OCI-LY1 (cell line): ENCODE measurements around the gene HPS4.

Experiments used
- H2AFZ ChIP-seq: fragments of 200-600 bp; sonication (generic), shearing (Covaris generic); 2 replicates; pipeline ENCODE4 v1.6.0; 2014; ENCODE audit warnings: antibody characterized with exemption, mild to moderate bottlenecking, low read length
- H3F3A ChIP-seq: fragments of 200-600 bp; sonication (generic), shearing (Covaris generic); 2 replicates; pipeline ENCODE4 v1.6.0; 2014; ENCODE audit warnings: mild to moderate bottlenecking, antibody characterized with exemption, low read length, moderate library complexity; ENCODE audit not compliant: insufficient read depth
- H3K27ac ChIP-seq: fragments of 200-600 bp; sonication (generic); 2 replicates; pipeline ENCODE4 v1.5.1; 2014; ENCODE audit warnings: low read length, mixed run types, mild to moderate bottlenecking, low read depth; ENCODE audit not compliant: poor library complexity, severe bottlenecking
- H3K27me3 ChIP-seq: fragments of 200-600 bp; sonication (generic); 2 replicates; pipeline ENCODE4 v1.6.0; 2014; ENCODE audit warnings: antibody characterized with exemption, mild to moderate bottlenecking, low read length, moderate library complexity; ENCODE audit not compliant: insufficient read depth
- H3K36me3 ChIP-seq: fragments of 200-600 bp; sonication (generic); 2 replicates; pipeline ENCODE4 v1.6.1; 2014; ENCODE audit warnings: mild to moderate bottlenecking, antibody characterized with exemption, low read length, moderate library complexity, mixed read lengths; ENCODE audit not compliant: insufficient read depth
- H3K4me1 ChIP-seq: fragments of 200-600 bp; sonication (generic); 2 replicates; pipeline ENCODE4 v1.5.1; 2014; ENCODE audit warnings: mild to moderate bottlenecking, low read length, moderate library complexity; ENCODE audit not compliant: insufficient read depth, severe bottlenecking
- H3K4me2 ChIP-seq: fragments of 200-600 bp; sonication (generic), shearing (Covaris generic); 2 replicates; pipeline ENCODE4 v1.6.1; 2014; ENCODE audit warnings: low read length
- H3K4me3 ChIP-seq: fragments of 200-600 bp; sonication (generic); 2 replicates; pipeline ENCODE4 v1.5.1; 2014; ENCODE audit warnings: low read length, low read depth, mild to moderate bottlenecking, mixed read lengths; ENCODE audit not compliant: poor library complexity, severe bottlenecking
- H3K79me2 ChIP-seq: fragments of 200-600 bp; shearing (Covaris generic); 2 replicates; pipeline ENCODE4 v1.6.1; 2016; ENCODE audit warnings: mixed run types, low read length, mixed read lengths; ENCODE audit not compliant: insufficient read depth
- H3K9ac ChIP-seq: fragments of 200-600 bp; sonication (generic), shearing (Covaris generic); 2 replicates; pipeline ENCODE4 v1.6.1; 2014; ENCODE audit warnings: mild to moderate bottlenecking, low read length, mixed read lengths
- H3K9me2 ChIP-seq: fragments of 200-600 bp; sonication (generic), shearing (Covaris generic); 2 replicates; pipeline ENCODE4 v1.6.1; 2014; ENCODE audit warnings: low read depth, mild to moderate bottlenecking, low read length, mixed read lengths
- H3K9me3 ChIP-seq: fragments of 200-600 bp; shearing (Covaris generic); 2 replicates; pipeline ENCODE4 v1.6.1; 2014; ENCODE audit warnings: low read length, mixed read lengths
- H4K20me1 ChIP-seq: fragments of 200-600 bp; sonication (generic), shearing (Covaris generic); 2 replicates; pipeline ENCODE4 v1.6.0; 2016; ENCODE audit warnings: mild to moderate bottlenecking, low read length; ENCODE audit not compliant: insufficient read depth
- EZH2 ChIP-seq: fragments of 200-600 bp; sonication (generic), shearing (Covaris generic); IDR thresholded peaks from 2 replicates; pipeline ENCODE4 v1.8.0; 2017; ENCODE audit warnings: borderline replicate concordance, mixed run types, mild to moderate bottlenecking, antibody characterized with exemption, low read length, moderate library complexity, mixed read lengths
- TF ChIP-seq, protein P1 (sequence below): fragments of 200-600 bp; sonication (generic), shearing (Covaris generic); IDR thresholded peaks from 2 replicates; pipeline ENCODE4 v1.5.1; 2017; ENCODE audit warnings: mild to moderate bottlenecking, antibody characterized with exemption, low read length, moderate library complexity, mixed read lengths

HPS4 gene

DNA sequence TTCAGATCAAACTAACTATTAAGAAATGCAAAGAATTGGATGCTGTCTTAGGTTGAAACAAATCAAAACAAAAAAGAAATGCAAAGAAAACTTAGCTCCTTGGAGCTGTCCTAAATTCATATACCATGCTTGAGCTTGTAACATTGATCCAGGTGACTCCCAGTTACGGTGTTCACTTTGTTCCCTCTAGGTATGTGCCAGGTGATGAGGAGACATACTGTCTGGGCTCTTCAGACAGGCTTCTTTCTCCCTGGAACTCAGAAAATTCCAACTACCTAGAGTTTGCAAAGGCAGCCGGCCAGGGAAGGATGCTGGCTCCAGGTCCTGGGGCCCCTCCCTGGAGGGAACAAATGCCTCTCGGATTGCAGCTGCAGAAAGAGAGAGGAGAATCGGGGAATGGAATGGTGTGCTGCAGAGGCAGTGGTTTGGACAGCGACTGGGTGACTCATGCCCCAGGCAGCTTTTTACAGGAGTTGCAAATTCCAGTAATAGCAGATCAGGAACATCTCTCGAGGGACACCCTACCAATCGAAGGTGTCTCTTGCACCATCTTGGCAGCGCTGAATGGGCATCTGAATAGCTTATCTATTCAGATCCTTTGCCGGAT lies 66.8 kb downstream of the HPS4 start:
- Histone ChIP-seq H2AFZ (no peak overlapping the region), H3K9ac (no peak overlapping the region)

GRCh38 chr22:26416256-26416655 lies 67.3 kb downstream of the HPS4 start:
- H3K9me2 ChIP-seq, result no peaks in the 10 kb centered on the region
- no peaks in the 10 kb centered on the region for H3K4me1 ChIP-seq
- H3K9me3 ChIP-seq, result no peaks in the 10 kb centered on the region
- H3K36me3 ChIP-seq, result no peaks in the 10 kb centered on the region
- H3K4me2 ChIP-seq, result no peak overlapping the region
- no peak for TF ChIP-seq EZH2
- TF ChIP-seq, protein P1, sequence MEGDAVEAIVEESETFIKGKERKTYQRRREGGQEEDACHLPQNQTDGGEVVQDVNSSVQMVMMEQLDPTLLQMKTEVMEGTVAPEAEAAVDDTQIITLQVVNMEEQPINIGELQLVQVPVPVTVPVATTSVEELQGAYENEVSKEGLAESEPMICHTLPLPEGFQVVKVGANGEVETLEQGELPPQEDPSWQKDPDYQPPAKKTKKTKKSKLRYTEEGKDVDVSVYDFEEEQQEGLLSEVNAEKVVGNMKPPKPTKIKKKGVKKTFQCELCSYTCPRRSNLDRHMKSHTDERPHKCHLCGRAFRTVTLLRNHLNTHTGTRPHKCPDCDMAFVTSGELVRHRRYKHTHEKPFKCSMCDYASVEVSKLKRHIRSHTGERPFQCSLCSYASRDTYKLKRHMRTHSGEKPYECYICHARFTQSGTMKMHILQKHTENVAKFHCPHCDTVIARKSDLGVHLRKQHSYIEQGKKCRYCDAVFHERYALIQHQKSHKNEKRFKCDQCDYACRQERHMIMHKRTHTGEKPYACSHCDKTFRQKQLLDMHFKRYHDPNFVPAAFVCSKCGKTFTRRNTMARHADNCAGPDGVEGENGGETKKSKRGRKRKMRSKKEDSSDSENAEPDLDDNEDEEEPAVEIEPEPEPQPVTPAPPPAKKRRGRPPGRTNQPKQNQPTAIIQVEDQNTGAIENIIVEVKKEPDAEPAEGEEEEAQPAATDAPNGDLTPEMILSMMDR, result no peak
- H3K79me2 ChIP-seq, result no peaks in the 10 kb centered on the region
- H3F3A ChIP-seq, result no peaks in the 10 kb centered on the region
- no peak overlapping the region for H2AFZ ChIP-seq
- no peaks in the 10 kb centered on the region for H4K20me1 ChIP-seq
- H3K4me3 ChIP-seq, result no peak overlapping the region
- H3K27me3 ChIP-seq, result peaks cover 6% of the 10 kb centered on the region
- no peak overlapping the region for H3K9ac ChIP-seq
- no peak overlapping the region for H3K27ac ChIP-seq

More for the DNA sequence above, 66.8 kb downstream of the HPS4 start:
- no peak overlapping the region for H3K4me2 ChIP-seq
- no peaks in the 10 kb centered on the region for H3K36me3 ChIP-seq
- no peaks in the 10 kb centered on the region for H3F3A ChIP-seq
- no peaks in the 10 kb centered on the region for H3K79me2 ChIP-seq
- H3K4me3 ChIP-seq, result no peak overlapping the region
- H3K27ac ChIP-seq, result no peak overlapping the region
- no peaks in the 10 kb centered on the region for H4K20me1 ChIP-seq
- TF ChIP-seq EZH2, result no peak
- TF ChIP-seq, protein P1, result no peak
- peaks cover 5% of the 10 kb centered on the region for H3K27me3 ChIP-seq
- H3K9me3 ChIP-seq, result no peaks in the 10 kb centered on the region
- H3K4me1 ChIP-seq, result no peaks in the 10 kb centered on the region
- H3K9me2 ChIP-seq, result no peaks in the 10 kb centered on the region

DNA sequence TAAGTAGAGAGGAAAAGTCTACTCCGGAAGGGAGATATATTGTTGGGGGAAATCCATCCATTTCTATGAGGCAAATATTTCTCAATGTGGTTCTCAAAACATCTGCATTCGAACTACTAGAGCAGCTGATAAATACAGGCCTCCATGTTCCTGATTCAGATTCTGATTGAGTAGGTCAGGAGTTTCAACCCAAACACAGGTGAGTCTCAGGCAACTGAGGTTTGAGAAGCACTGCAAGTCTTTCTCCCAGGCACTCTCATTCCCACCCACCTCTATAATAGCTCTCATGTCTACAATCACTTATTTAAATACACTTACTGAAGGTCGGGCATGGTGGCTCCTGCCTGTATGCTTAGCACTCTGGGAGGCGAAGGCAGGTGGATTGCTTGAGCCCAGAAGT lies 69.2 kb downstream of the HPS4 start:
- Histone ChIP-seq H2AFZ (no peak overlapping the region), H3K27me3 (peaks cover 11% of the 10 kb centered on the region), H3K27ac (no peak overlapping the region), H3K4me2 (no peak overlapping the region), H3K36me3 (no peaks in the 10 kb centered on the region), H3K9me3 (no peaks in the 10 kb centered on the region), H3F3A (no peaks in the 10 kb centered on the region), H3K9me2 (no peaks in the 10 kb centered on the region), H3K9ac (no peak overlapping the region), H3K4me1 (no peaks in the 10 kb centered on the region), H4K20me1 (no peaks in the 10 kb centered on the region), H3K4me3 (no peak overlapping the region), H3K79me2 (no peaks in the 10 kb centered on the region)
- TF ChIP-seq EZH2, result no peak
- TF ChIP-seq, protein P1, result no peak
